GM12878 (cell line): ENCODE measurements around the gene CCR1. TPM values are rescaled to one million over a fixed set of nuclear protein-coding genes. Genes with fewer than 3 reads are reported as not detected.

ENCODE experiments used
- MTA2 ChIP-seq: fragments of 450-650 bp; IDR thresholded peaks from 2 replicates; pipeline ENCODE4 v1.6.1; 2016; ENCODE audit warnings: low read depth, mild to moderate bottlenecking, moderate library complexity
- MTA3 ChIP-seq: IDR thresholded peaks from 2 replicates; pipeline ENCODE4 v1.6.1; 2012; ENCODE audit warnings: low read length, inconsistent platforms, borderline replicate concordance
- NFXL1 ChIP-seq: fragments of 450-650 bp; IDR thresholded peaks from 2 replicates; pipeline ENCODE4 v1.6.1; 2017; ENCODE audit warnings: antibody characterized with exemption, mild to moderate bottlenecking, borderline replicate concordance
- POLR2A ChIP-seq: IDR thresholded peaks from 2 replicates; pipeline ENCODE4 v1.6.1; 2011; ENCODE audit warnings: low read depth, mild to moderate bottlenecking, low read length
- RFX5 ChIP-seq: IDR thresholded peaks from 2 replicates; pipeline ENCODE4 v1.6.1; 2011; ENCODE audit warnings: low read depth, low read length, improper control_type of control experiment
- SIX5 ChIP-seq: IDR thresholded peaks from 2 replicates; pipeline ENCODE4 v1.6.1; 2011; ENCODE audit warnings: mild to moderate bottlenecking, low read depth, low read length, moderate library complexity; ENCODE audit not compliant: severe bottlenecking
- SREBF2 ChIP-seq: IDR thresholded peaks from 2 replicates; pipeline ENCODE4 v1.6.1; 2012; ENCODE audit warnings: mild to moderate bottlenecking, low read length
- YBX1 ChIP-seq: fragments of 450-650 bp; IDR thresholded peaks from 2 replicates; pipeline ENCODE4 v1.6.1; 2016; ENCODE audit warnings: antibody characterized with exemption
- YY1 ChIP-seq: IDR thresholded peaks from 2 replicates; pipeline ENCODE4 v1.6.1; 2011; ENCODE audit warnings: low read depth, mild to moderate bottlenecking, low read length
- ZNF384 ChIP-seq: IDR thresholded peaks from 2 replicates; pipeline ENCODE4 v1.6.1; 2012; ENCODE audit warnings: low read depth, mild to moderate bottlenecking, low read length, improper control_type of control experiment, borderline replicate concordance
- polyA plus RNA-seq, 11 experiments: library from polyadenylated mRNA; depleted of rRNA in 4 of 11; unstranded in 6 of 11; stranded (reverse) in 5 of 11; fragments of >200 nt; fragmentation: Nextera tagmentation in 4 of 11; fragmentation: Illumina TruSeq in 1 of 11; extraction: Ambion mirVana in 4 of 11; extraction: Trizol in 1 of 11; gene quantifications; 1 replicate in 1 of 11; 2 replicates in 10 of 11; pipeline versions ENCODE4 v1.2.1 to v1.2.3, GENCODE V29; 2011 to 2016; ENCODE audit warnings: inconsistent platforms in 2 of 11, missing spikeins in 2 of 11, low read depth in 1 of 11
- total RNA-seq, 4 experiments: library from RNA; depleted of rRNA in 3 of 4; stranded (reverse); fragments of >200 nt in 3 of 4; fragmentation: Illumina TruSeq in 1 of 4; extraction: Trizol in 1 of 4; gene quantifications; 2 replicates each; pipeline versions ENCODE4 v1.2.1 to v1.2.3, GENCODE V29; 2013 to 2021
- TF ChIP-seq, protein P1 (sequence below): fragments of 450-650 bp; IDR thresholded peaks from 2 replicates; pipeline ENCODE4 v1.6.1; 2017; ENCODE audit warnings: borderline replicate concordance
- TF ChIP-seq, protein P2 (sequence below): IDR thresholded peaks from 2 replicates; pipeline ENCODE4 v1.6.1; 2011; ENCODE audit warnings: borderline replicate concordance, low read depth, mild to moderate bottlenecking, moderate library complexity, low read length; ENCODE audit not compliant: insufficient read depth, poor library complexity, severe bottlenecking
- TF ChIP-seq, protein P3 (sequence below): IDR thresholded peaks from 2 replicates; pipeline ENCODE4 v1.6.1; 2011; ENCODE audit warnings: mild to moderate bottlenecking, low read depth, low read length, moderate library complexity; ENCODE audit not compliant: insufficient replicate concordance
- TF ChIP-seq, protein P4 (sequence below): fragments of 150-350 bp; IDR thresholded peaks from 2 replicates; pipeline ENCODE4 v1.6.1; 2014; ENCODE audit warnings: mild to moderate bottlenecking, low read depth, low read length
- TF ChIP-seq, protein P5 (sequence below): IDR thresholded peaks from 2 replicates; pipeline ENCODE4 v1.6.1; 2012; ENCODE audit warnings: improper control_type of control experiment, low read depth, low read length; ENCODE audit not compliant: insufficient replicate concordance
- TF ChIP-seq, protein P6 (sequence below): IDR thresholded peaks from 2 replicates; pipeline ENCODE4 v1.6.1; 2012; ENCODE audit warnings: low read depth, low read length, improper control_type of control experiment
- TF ChIP-seq, protein P7 (sequence below): IDR thresholded peaks from 2 replicates; pipeline ENCODE4 v1.6.1; 2011; ENCODE audit warnings: low read depth, mild to moderate bottlenecking, low read length, moderate library complexity, borderline replicate concordance; ENCODE audit errors: extremely low read depth

The CCR1 gene
- total and polyA plus RNA-seq, 10 of the 15 experiments (the other 5 are each of a cell fraction or from before 2014, with no cell fraction given) = 2.3 to 11.0 (median 7.8) TPM

DNA sequence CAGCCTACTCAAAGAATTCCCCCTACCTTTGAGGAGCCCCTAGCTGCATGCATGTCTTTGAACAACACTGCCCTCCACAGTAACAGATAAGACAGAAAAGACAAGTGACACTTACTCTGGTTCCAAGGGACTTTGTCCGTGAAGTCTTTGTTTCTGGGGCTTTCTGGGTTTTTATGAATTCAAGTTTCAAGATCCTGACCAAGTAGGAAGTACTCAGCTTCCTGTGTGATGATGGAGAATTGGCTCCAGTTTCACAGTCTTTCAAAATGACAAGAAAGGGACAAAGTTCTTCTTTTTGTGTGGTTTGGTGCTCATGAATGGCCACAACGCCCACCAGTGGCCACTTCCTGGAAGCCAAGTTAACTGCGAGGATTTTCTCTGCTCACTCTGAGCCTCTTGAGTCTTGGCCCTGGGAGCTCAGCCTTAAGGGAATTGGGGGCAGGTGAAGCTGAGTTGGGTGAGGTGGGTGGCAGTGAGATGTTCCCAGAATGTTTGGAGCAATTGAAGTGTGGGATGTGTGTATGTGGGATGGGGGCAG, at the start of gene CCR1 (continued):
- TF ChIP-seq, protein P1, sequence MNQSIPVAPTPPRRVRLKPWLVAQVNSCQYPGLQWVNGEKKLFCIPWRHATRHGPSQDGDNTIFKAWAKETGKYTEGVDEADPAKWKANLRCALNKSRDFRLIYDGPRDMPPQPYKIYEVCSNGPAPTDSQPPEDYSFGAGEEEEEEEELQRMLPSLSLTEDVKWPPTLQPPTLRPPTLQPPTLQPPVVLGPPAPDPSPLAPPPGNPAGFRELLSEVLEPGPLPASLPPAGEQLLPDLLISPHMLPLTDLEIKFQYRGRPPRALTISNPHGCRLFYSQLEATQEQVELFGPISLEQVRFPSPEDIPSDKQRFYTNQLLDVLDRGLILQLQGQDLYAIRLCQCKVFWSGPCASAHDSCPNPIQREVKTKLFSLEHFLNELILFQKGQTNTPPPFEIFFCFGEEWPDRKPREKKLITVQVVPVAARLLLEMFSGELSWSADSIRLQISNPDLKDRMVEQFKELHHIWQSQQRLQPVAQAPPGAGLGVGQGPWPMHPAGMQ = no peak
- TF ChIP-seq NFXL1 (no peak), ZNF384 (no peak), MTA3 (peak; percentile 79; the same call in 1 of the 2 replicates), MTA2 (peak; percentile 81), YY1 (peak; percentile 78), SREBF2 (no peak), POLR2A (no peak), SIX5 (no peak), YBX1 (no peak), RFX5 (no peak)
- TF ChIP-seq, protein P2, sequence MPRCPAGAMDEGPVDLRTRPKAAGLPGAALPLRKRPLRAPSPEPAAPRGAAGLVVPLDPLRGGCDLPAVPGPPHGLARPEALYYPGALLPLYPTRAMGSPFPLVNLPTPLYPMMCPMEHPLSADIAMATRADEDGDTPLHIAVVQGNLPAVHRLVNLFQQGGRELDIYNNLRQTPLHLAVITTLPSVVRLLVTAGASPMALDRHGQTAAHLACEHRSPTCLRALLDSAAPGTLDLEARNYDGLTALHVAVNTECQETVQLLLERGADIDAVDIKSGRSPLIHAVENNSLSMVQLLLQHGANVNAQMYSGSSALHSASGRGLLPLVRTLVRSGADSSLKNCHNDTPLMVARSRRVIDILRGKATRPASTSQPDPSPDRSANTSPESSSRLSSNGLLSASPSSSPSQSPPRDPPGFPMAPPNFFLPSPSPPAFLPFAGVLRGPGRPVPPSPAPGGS = no peak
- TF ChIP-seq, protein P3, sequence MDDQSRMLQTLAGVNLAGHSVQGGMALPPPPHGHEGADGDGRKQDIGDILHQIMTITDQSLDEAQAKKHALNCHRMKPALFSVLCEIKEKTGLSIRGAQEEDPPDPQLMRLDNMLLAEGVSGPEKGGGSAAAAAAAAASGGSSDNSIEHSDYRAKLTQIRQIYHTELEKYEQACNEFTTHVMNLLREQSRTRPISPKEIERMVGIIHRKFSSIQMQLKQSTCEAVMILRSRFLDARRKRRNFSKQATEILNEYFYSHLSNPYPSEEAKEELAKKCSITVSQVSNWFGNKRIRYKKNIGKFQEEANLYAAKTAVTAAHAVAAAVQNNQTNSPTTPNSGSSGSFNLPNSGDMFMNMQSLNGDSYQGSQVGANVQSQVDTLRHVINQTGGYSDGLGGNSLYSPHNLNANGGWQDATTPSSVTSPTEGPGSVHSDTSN = no peak
- TF ChIP-seq, protein P4, sequence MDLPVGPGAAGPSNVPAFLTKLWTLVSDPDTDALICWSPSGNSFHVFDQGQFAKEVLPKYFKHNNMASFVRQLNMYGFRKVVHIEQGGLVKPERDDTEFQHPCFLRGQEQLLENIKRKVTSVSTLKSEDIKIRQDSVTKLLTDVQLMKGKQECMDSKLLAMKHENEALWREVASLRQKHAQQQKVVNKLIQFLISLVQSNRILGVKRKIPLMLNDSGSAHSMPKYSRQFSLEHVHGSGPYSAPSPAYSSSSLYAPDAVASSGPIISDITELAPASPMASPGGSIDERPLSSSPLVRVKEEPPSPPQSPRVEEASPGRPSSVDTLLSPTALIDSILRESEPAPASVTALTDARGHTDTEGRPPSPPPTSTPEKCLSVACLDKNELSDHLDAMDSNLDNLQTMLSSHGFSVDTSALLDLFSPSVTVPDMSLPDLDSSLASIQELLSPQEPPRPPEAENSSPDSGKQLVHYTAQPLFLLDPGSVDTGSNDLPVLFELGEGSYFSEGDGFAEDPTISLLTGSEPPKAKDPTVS = no peak
- TF ChIP-seq, protein P5, sequence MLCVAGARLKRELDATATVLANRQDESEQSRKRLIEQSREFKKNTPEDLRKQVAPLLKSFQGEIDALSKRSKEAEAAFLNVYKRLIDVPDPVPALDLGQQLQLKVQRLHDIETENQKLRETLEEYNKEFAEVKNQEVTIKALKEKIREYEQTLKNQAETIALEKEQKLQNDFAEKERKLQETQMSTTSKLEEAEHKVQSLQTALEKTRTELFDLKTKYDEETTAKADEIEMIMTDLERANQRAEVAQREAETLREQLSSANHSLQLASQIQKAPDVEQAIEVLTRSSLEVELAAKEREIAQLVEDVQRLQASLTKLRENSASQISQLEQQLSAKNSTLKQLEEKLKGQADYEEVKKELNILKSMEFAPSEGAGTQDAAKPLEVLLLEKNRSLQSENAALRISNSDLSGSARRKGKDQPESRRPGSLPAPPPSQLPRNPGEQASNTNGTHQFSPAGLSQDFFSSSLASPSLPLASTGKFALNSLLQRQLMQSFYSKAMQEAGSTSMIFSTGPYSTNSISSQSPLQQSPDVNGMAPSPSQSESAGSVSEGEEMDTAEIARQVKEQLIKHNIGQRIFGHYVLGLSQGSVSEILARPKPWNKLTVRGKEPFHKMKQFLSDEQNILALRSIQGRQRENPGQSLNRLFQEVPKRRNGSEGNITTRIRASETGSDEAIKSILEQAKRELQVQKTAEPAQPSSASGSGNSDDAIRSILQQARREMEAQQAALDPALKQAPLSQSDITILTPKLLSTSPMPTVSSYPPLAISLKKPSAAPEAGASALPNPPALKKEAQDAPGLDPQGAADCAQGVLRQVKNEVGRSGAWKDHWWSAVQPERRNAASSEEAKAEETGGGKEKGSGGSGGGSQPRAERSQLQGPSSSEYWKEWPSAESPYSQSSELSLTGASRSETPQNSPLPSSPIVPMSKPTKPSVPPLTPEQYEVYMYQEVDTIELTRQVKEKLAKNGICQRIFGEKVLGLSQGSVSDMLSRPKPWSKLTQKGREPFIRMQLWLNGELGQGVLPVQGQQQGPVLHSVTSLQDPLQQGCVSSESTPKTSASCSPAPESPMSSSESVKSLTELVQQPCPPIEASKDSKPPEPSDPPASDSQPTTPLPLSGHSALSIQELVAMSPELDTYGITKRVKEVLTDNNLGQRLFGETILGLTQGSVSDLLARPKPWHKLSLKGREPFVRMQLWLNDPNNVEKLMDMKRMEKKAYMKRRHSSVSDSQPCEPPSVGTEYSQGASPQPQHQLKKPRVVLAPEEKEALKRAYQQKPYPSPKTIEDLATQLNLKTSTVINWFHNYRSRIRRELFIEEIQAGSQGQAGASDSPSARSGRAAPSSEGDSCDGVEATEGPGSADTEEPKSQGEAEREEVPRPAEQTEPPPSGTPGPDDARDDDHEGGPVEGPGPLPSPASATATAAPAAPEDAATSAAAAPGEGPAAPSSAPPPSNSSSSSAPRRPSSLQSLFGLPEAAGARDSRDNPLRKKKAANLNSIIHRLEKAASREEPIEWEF = peak; percentile 50
- TF ChIP-seq, protein P6, sequence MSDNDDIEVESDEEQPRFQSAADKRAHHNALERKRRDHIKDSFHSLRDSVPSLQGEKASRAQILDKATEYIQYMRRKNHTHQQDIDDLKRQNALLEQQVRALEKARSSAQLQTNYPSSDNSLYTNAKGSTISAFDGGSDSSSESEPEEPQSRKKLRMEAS = no peak
- TF ChIP-seq, protein P7, sequence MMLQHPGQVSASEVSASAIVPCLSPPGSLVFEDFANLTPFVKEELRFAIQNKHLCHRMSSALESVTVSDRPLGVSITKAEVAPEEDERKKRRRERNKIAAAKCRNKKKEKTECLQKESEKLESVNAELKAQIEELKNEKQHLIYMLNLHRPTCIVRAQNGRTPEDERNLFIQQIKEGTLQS = no peak
